HepG2 (cell line): ENCODE measurements around the gene FCHO1. TPM values are rescaled to one million over a fixed set of nuclear protein-coding genes. Genes with fewer than 3 reads are reported as not detected.

ENCODE experiments used
- ATAC-seq: fragments of 200-7000 bp; cut with Tn5 transposase; 3 replicates; pipeline ENCODE4 v1.9.1; 2020; ENCODE audit warnings: mild to moderate bottlenecking, moderate library complexity
- BruUV-seq: library from RNA; stranded (reverse); fragments of 400-500 nt; replicated peaks from 2 replicates; lab custom pipeline; 2021; lab: Mats Ljungman, UMichigan
- CTCF ChIA-PET: fragments of 300-600 bp; formaldehyde crosslinking; extraction: SDS; loops from one replicate; lab custom pipeline; 2021; ENCODE audit warnings: low total read pairs, inconsistent platforms, low intra/inter-chr PET ratio; lab: Yijun Ruan, JAX
- POLR2A ChIA-PET: fragments of 350-600 bp; sonication (Branson Sonifier 250); formaldehyde crosslinking; loops from one replicate; lab custom pipeline; 2020; ENCODE audit warnings: antibody characterized with exemption, inconsistent platforms; lab: Yijun Ruan, JAX
- DNase-seq: peaks from one replicate; pipeline ENCODE4 v3.0.0-alpha.2; 2015; ENCODE audit warnings: low spot score
- FAIRE-seq: peaks from 3 replicates; lab custom pipeline; 2011; peaks lifted over from hg19 to GRCh38; lab: Jason Lieb, UNC
- H2AFZ ChIP-seq: one replicate; pipeline ENCODE4 v1.6.1; 2011; ENCODE audit warnings: low read length, inconsistent platforms
- H3K27ac ChIP-seq: fragments of 300-600 bp; 3 replicates; pipeline ENCODE4 v1.8.0; 2011; ENCODE audit warnings: mixed run types, mild to moderate bottlenecking, mixed read lengths, low read length, inconsistent platforms; ENCODE audit not compliant: insufficient read depth; ENCODE audit errors: extremely low read length
- H3K27me3 ChIP-seq, 2 experiments: fragments of 200-600 bp in 1 of 2; 2 replicates in 1 of 2; 3 replicates in 1 of 2; pipeline versions ENCODE4 v1.6.0 to v1.8.0; 2011; ENCODE audit warnings: low read length in 2 of 2, mild to moderate bottlenecking in 2 of 2, moderate library complexity in 2 of 2, inconsistent platforms in 1 of 2; ENCODE audit not compliant: insufficient read depth in 2 of 2, control insufficient read depth in 1 of 2
- H3K36me3 ChIP-seq, 2 experiments: fragments of 200-600 bp in 1 of 2; replicated peaks in 1 of 2; 2 replicates in 1 of 2; 3 replicates in 1 of 2; pipeline versions ENCODE4 v1.5.1 to v1.8.0; 2011; ENCODE audit warnings: low read length in 2 of 2, inconsistent platforms in 1 of 2; ENCODE audit not compliant: insufficient read depth in 2 of 2, control insufficient read depth in 1 of 2
- H3K4me1 ChIP-seq: 2 replicates; pipeline ENCODE4 v1.5.1; 2012; ENCODE audit warnings: low read length, inconsistent platforms; ENCODE audit not compliant: insufficient read depth
- H3K4me2 ChIP-seq: 2 replicates; pipeline ENCODE4 v1.6.0; 2011; ENCODE audit warnings: low read depth, low read length, inconsistent platforms
- H3K4me3 ChIP-seq, 3 experiments: fragments of 200-600 bp in 1 of 3; sonication (generic), shearing (Covaris generic) in 1 of 3; replicated peaks in 1 of 3; 2 replicates each; pipeline ENCODE4 v1.5.1; 2011 to 2016; ENCODE audit warnings: low read length in 3 of 3, inconsistent platforms in 2 of 3, low read depth in 2 of 3, mild to moderate bottlenecking in 2 of 3, control low read depth in 1 of 3, mixed read lengths in 1 of 3; ENCODE audit not compliant: insufficient read depth in 1 of 3
- H3K79me2 ChIP-seq: one replicate; pipeline ENCODE4 v1.6.1; 2011; ENCODE audit warnings: low read length, inconsistent platforms; ENCODE audit not compliant: insufficient read depth
- H3K9ac ChIP-seq: 2 replicates; pipeline ENCODE4 v1.6.0; 2011; ENCODE audit warnings: mild to moderate bottlenecking, low read depth, low read length, inconsistent platforms; ENCODE audit not compliant: insufficient read depth
- H3K9me3 ChIP-seq: 2 replicates; pipeline ENCODE4 v1.5.1; 2012; ENCODE audit warnings: mild to moderate bottlenecking, low read length
- H4K20me1 ChIP-seq: 2 replicates; pipeline ENCODE4 v1.6.0; 2011; ENCODE audit warnings: inconsistent platforms, mild to moderate bottlenecking, low read length, moderate library complexity; ENCODE audit not compliant: insufficient read depth
- MED1 ChIP-seq: sonication (generic); formaldehyde crosslinking; IDR thresholded peaks from 2 replicates; pipeline ENCODE4 v1.4.0; 2020; ENCODE audit warnings: missing genetic modification reagents
- SNAPC2 ChIP-seq: sonication (generic); formaldehyde crosslinking; IDR thresholded peaks from 2 replicates; pipeline ENCODE4 v1.8.1; 2022; ENCODE audit warnings: mild to moderate bottlenecking, missing genetic modification reagents
- TFAP4 ChIP-seq: sonication (generic); IDR thresholded peaks from 2 replicates; pipeline ENCODE4 v1.6.1; 2016; ENCODE audit warnings: low read depth, borderline replicate concordance
- ZBTB3 ChIP-seq: sonication (generic); formaldehyde crosslinking; IDR thresholded peaks from 2 replicates; pipeline ENCODE4 v1.4.0; 2020; ENCODE audit warnings: low read depth, mild to moderate bottlenecking, moderate library complexity, missing genetic modification reagents, borderline replicate concordance
- ZEB1 ChIP-seq: IDR thresholded peaks from 2 replicates; pipeline ENCODE4 v1.6.1; 2012; ENCODE audit warnings: mild to moderate bottlenecking, low read depth, inconsistent platforms; ENCODE audit not compliant: insufficient replicate concordance
- ZMAT3 ChIP-seq: sonication (generic); formaldehyde crosslinking; conservative IDR thresholded peaks from 2 replicates; pipeline ENCODE4 v1.7.0; 2021; ENCODE audit warnings: missing genetic modification reagents
- ZNF121 ChIP-seq: sonication (generic); formaldehyde crosslinking; IDR thresholded peaks from 2 replicates; pipeline ENCODE4 v1.5.0; 2020; ENCODE audit warnings: mild to moderate bottlenecking, missing genetic modification reagents
- ZNF468 ChIP-seq: sonication (generic); formaldehyde crosslinking; IDR thresholded peaks from 2 replicates; pipeline ENCODE4 v1.8.0; 2022; ENCODE audit warnings: mild to moderate bottlenecking, moderate library complexity, missing genetic modification reagents
- WGBS: methylation state at CpG from one replicate; pipeline ENCODE4 v1.1.6; 2017; ENCODE audit warnings: low lambda C conversion rate; 5-methylcytosine and 5-hydroxymethylcytosine counted together
- in situ Hi-C: cut with HindIII; loops from 2 replicates; pipeline ENCODE4 v1.10.0; 2017; ENCODE audit warnings: low pct_unique_long_range_greater_than_20kb; ENCODE audit not compliant: extremely low pct_ligation_motif_present
- intact Hi-C: fragments of 100-400 bp; cut with micrococcal nuclease; formaldehyde crosslinking; loops from one replicate; pipeline ENCODE4 v1.10.0; 2022; ENCODE audit not compliant: unreplicated experiment
- polyA plus RNA-seq, 8 experiments: library from polyadenylated mRNA; depleted of rRNA in 3 of 8; stranded (reverse) in 7 of 8; unstranded in 1 of 8; fragments of >200 nt; fragmentation: Illumina TruSeq in 4 of 8; extraction: Trizol in 4 of 8; gene quantifications; 2 replicates each; pipeline versions ENCODE4 v1.2.1 to v1.2.3, GENCODE V29; 2011 to 2016; ENCODE audit warnings: low read depth in 4 of 8, missing spikeins in 1 of 8, mixed read lengths in 1 of 8; ENCODE audit not compliant: insufficient read depth in 1 of 8
- total RNA-seq, 5 experiments: library from RNA; depleted of rRNA; stranded (reverse); fragments of >200 nt; fragmentation: Illumina TruSeq; extraction: Trizol; gene quantifications; 2 replicates each; pipeline ENCODE4 v1.2.3, GENCODE V29; 2016; ENCODE audit warnings: low read depth in 1 of 5
- TF ChIP-seq, protein P1 (sequence below): sonication (generic); formaldehyde crosslinking; IDR thresholded peaks from 2 replicates; pipeline ENCODE4 v1.4.0; 2020; ENCODE audit warnings: mild to moderate bottlenecking, missing genetic modification reagents, borderline replicate concordance
- TF ChIP-seq, protein P2 (sequence below): sonication (generic); formaldehyde crosslinking; IDR thresholded peaks from 2 replicates; pipeline ENCODE4 v1.8.1; 2023; ENCODE audit warnings: mild to moderate bottlenecking, missing genetic modification reagents, borderline replicate concordance
- TF ChIP-seq, protein P3 (sequence below): sonication (generic); formaldehyde crosslinking; IDR thresholded peaks from 2 replicates; pipeline ENCODE4 v1.4.0; 2020; ENCODE audit warnings: missing genetic modification reagents

Gene FCHO1
- total and polyA plus RNA-seq, 2 of the 13 experiments (the other 11 are each of a cell fraction or from before 2014, with no cell fraction given), result 1.3 to 3.1 TPM

- peak overlapping the region; percentile 59 for H3K27ac ChIP-seq
- no peak overlapping the region for H2AFZ ChIP-seq
- H3K4me1 ChIP-seq, result peaks cover 55% of the 10 kb centered on the region
- DNase-seq (peak; percentile 45), ATAC-seq (peak; percentile 41), FAIRE-seq (no peak)
- H3K9me3 ChIP-seq, result no peaks in the 10 kb centered on the region
- H3K4me2 ChIP-seq, result peak overlapping the region; percentile 75
- CTCF ChIA-PET, result no interaction called here
- intact Hi-C loops (no loop called here), in situ Hi-C loops (loop anchor here (5.0 kb wide), 1 partner anchor 51 kb away; the partner anchor contains the start of gene JAK3)
- no peaks in the 10 kb centered on the region for H4K20me1 ChIP-seq
- peak overlapping the region; percentile 64 to 79 (median 66); a peak in 5 of 6 replicates for H3K4me3 ChIP-seq
- peak overlapping the region; percentile 70; the same call in 1 of the 2 replicates for H3K9ac ChIP-seq
- H3K36me3 ChIP-seq, result no peaks in the 10 kb centered on the region
- H3K79me2 ChIP-seq, result no peaks in the 10 kb centered on the region
- 14% methylated on average over 5 of the region's 6 CpGs for WGBS
- BruUV-seq, result no TSS peak
- POLR2A ChIA-PET, result interaction anchor here (1.7 to 3.8 kb wide), 4 partner anchors 8 to 68 kb away, joined by 4 to 24 read pairs (median 6); partner anchors contain the start of genes JAK3 and RPL18A
- peaks cover 0 to 15% of the 10 kb centered on the region in 2 experiments; a peak in 1 of 5 replicates for H3K27me3 ChIP-seq
- TF ChIP-seq ZNF468 (CRISPR knock-in tag), result no peak
- peak; percentile 71; the same call in 1 of the 2 replicates for TF ChIP-seq TFAP4
- TF ChIP-seq, protein P1, sequence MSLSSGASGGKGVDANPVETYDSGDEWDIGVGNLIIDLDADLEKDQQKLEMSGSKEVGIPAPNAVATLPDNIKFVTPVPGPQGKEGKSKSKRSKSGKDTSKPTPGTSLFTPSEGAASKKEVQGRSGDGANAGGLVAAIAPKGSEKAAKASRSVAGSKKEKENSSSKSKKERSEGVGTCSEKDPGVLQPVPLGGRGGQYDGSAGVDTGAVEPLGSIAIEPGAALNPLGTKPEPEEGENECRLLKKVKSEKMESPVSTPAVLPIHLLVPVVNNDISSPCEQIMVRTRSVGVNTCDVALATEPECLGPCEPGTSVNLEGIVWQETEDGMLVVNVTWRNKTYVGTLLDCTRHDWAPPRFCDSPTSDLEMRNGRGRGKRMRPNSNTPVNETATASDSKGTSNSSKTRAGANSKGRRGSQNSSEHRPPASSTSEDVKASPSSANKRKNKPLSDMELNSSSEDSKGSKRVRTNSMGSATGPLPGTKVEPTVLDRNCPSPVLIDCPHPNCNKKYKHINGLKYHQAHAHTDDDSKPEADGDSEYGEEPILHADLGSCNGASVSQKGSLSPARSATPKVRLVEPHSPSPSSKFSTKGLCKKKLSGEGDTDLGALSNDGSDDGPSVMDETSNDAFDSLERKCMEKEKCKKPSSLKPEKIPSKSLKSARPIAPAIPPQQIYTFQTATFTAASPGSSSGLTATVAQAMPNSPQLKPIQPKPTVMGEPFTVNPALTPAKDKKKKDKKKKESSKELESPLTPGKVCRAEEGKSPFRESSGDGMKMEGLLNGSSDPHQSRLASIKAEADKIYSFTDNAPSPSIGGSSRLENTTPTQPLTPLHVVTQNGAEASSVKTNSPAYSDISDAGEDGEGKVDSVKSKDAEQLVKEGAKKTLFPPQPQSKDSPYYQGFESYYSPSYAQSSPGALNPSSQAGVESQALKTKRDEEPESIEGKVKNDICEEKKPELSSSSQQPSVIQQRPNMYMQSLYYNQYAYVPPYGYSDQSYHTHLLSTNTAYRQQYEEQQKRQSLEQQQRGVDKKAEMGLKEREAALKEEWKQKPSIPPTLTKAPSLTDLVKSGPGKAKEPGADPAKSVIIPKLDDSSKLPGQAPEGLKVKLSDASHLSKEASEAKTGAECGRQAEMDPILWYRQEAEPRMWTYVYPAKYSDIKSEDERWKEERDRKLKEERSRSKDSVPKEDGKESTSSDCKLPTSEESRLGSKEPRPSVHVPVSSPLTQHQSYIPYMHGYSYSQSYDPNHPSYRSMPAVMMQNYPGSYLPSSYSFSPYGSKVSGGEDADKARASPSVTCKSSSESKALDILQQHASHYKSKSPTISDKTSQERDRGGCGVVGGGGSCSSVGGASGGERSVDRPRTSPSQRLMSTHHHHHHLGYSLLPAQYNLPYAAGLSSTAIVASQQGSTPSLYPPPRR, result peak; percentile 50; the same call in 1 of the 2 replicates
- no peak for TF ChIP-seq SNAPC2
- TF ChIP-seq, protein P2, sequence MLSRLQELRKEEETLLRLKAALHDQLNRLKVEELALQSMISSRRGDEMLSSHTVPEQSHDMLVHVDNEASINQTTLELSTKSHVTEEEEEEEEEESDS (CRISPR knock-in tag), result no peak
- peak; percentile 35; the same call in 1 of the 2 replicates for TF ChIP-seq MED1 (CRISPR knock-in tag)
- TF ChIP-seq ZEB1, result peak; percentile 91
- peak; percentile 91 for TF ChIP-seq ZNF121 (CRISPR knock-in tag)
- 0 out of 2 replicates have a peak, but pooled peaks have one; percentile 44 for TF ChIP-seq ZMAT3 (CRISPR knock-in tag)
- no peak for TF ChIP-seq ZBTB3 (CRISPR knock-in tag)
- TF ChIP-seq, protein P3, sequence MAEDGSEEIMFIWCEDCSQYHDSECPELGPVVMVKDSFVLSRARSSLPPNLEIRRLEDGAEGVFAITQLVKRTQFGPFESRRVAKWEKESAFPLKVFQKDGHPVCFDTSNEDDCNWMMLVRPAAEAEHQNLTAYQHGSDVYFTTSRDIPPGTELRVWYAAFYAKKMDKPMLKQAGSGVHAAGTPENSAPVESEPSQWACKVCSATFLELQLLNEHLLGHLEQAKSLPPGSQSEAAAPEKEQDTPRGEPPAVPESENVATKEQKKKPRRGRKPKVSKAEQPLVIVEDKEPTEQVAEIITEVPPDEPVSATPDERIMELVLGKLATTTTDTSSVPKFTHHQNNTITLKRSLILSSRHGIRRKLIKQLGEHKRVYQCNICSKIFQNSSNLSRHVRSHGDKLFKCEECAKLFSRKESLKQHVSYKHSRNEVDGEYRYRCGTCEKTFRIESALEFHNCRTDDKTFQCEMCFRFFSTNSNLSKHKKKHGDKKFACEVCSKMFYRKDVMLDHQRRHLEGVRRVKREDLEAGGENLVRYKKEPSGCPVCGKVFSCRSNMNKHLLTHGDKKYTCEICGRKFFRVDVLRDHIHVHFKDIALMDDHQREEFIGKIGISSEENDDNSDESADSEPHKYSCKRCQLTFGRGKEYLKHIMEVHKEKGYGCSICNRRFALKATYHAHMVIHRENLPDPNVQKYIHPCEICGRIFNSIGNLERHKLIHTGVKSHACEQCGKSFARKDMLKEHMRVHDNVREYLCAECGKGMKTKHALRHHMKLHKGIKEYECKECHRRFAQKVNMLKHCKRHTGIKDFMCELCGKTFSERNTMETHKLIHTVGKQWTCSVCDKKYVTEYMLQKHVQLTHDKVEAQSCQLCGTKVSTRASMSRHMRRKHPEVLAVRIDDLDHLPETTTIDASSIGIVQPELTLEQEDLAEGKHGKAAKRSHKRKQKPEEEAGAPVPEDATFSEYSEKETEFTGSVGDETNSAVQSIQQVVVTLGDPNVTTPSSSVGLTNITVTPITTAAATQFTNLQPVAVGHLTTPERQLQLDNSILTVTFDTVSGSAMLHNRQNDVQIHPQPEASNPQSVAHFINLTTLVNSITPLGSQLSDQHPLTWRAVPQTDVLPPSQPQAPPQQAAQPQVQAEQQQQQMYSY (CRISPR knock-in tag), result peak; percentile 82
Measured at GRCh38 chr19:17796013-17796837, 44.9 kb downstream of the FCHO1 start.
